Smooth muscle cell of the brain vasculature (primary cell): ENCODE results near the gene FOXD3.
"Not testable (repeated sequence)": the region's sequence is repeated elsewhere in the genome, so short reads cannot be mapped to it uniquely, and the experiment has no call there.

Experiments
- DNase-seq: peaks from one replicate; pipeline ENCODE4 v3.0.0-alpha.2; 2012; ENCODE audit warnings: low read depth, low spot score

FOXD3 gene

GRCh38 chr1:63321066-63321784 is 1.1 kb upstream of the FOXD3 start:
- no peak for DNase-seq

GRCh38 chr1:63321785-63322113 is 618 bp upstream of the FOXD3 start:
- DNase-seq, result no peak

GRCh38 chr1:63322944-63323864 is 837 bp downstream of the FOXD3 start:
- no peak for DNase-seq

- DNase-seq, result no peak
Measured at GRCh38 chr1:63323865-63324778, 1.8 kb downstream of the FOXD3 start.

- no peak for DNase-seq
Measured at GRCh38 chr1:63324779-63325119, 2.4 kb downstream of the FOXD3 start.

GRCh38 chr1:63325279-63325985 is 3.1 kb downstream of the FOXD3 start:
- DNase-seq, result no peak

GRCh38 chr1:63326106-63326472 is 3.7 kb downstream of the FOXD3 start:
- no peak for DNase-seq

- DNase-seq, result no peak
Measured at GRCh38 chr1:63326473-63327380, 4.4 kb downstream of the FOXD3 start.

- no peak for DNase-seq
Measured at GRCh38 chr1:63327417-63328054, 5.2 kb downstream of the FOXD3 start.

GRCh38 chr1:63328122-63328521 is 5.8 kb downstream of the FOXD3 start:
- no peak for DNase-seq

- no peak for DNase-seq
Measured at GRCh38 chr1:63328781-63329180, 6.4 kb downstream of the FOXD3 start.

- DNase-seq, result no peak
Measured at GRCh38 chr1:63329621-63330330, 7.4 kb downstream of the FOXD3 start.

- DNase-seq, result no peak
Measured at GRCh38 chr1:63330331-63330916, 8.1 kb downstream of the FOXD3 start.

GRCh38 chr1:63342402-63342801 is 20.0 kb downstream of the FOXD3 start:
- DNase-seq, result no peak

- DNase-seq, result no peak
Measured at GRCh38 chr1:63343922-63344321, 21.6 kb downstream of the FOXD3 start.

- no peak for DNase-seq
Measured at GRCh38 chr1:63350320-63350719, 28.0 kb downstream of the FOXD3 start.

GRCh38 chr1:63352736-63353135 is 30.4 kb downstream of the FOXD3 start:
- no peak for DNase-seq

GRCh38 chr1:63356234-63356633 is 33.9 kb downstream of the FOXD3 start:
- not testable (repeated sequence) for DNase-seq

- no peak for DNase-seq
Measured at GRCh38 chr1:63359561-63359960, 37.2 kb downstream of the FOXD3 start.
